Panc1 (cell line): ENCODE measurements around the gene ASTE1. TPM values are rescaled to one million over a fixed set of nuclear protein-coding genes. Genes with fewer than 3 reads are reported as not detected.

Experiments used
- ATAC-seq: fragments of 200-7000 bp; cut with Tn5 transposase; 2 replicates; pipeline ENCODE4 v1.9.1; 2020; ENCODE audit warnings: mild to moderate bottlenecking, moderate library complexity
- BruUV-seq: library from RNA; stranded (reverse); fragments of 400-500 nt; replicated peaks from 2 replicates; lab custom pipeline; 2021; lab: Mats Ljungman, UMichigan
- CTCF ChIA-PET: fragments of 300-600 bp; sonication (Branson Sonifier 250); formaldehyde crosslinking; loops from one replicate; lab custom pipeline; 2022; ENCODE audit warnings: antibody characterized with exemption; lab: Charles Lee
- POLR2A ChIA-PET: fragments of 300-600 bp; sonication (Branson Sonifier 250); formaldehyde crosslinking; loops from one replicate; lab custom pipeline; 2022; ENCODE audit warnings: antibody characterized with exemption; lab: Charles Lee
- DNase-seq: peaks from one replicate; pipeline ENCODE4 v3.0.0-alpha.2; 2010; ENCODE audit warnings: low read depth, low spot score
- H3K27ac ChIP-seq: 2 replicates; pipeline ENCODE4 v1.5.1; 2011; ENCODE audit warnings: mild to moderate bottlenecking, low read length, inconsistent platforms
- H3K27me3 ChIP-seq: fragments of 200-500 bp; sonication (Bioruptor generic); 2 replicates; pipeline ENCODE4 v1.6.0; 2014; ENCODE audit warnings: low read length, inconsistent platforms; ENCODE audit not compliant: control insufficient read depth, insufficient read depth
- H3K36me3 ChIP-seq: fragments of 200-500 bp; sonication (Bioruptor generic); 2 replicates; pipeline ENCODE4 v1.5.1; 2014; ENCODE audit warnings: inconsistent platforms, mild to moderate bottlenecking, low read length, moderate library complexity; ENCODE audit not compliant: control insufficient read depth, insufficient read depth
- H3K4me1 ChIP-seq: 2 replicates; pipeline ENCODE4 v1.5.1; 2011; ENCODE audit warnings: inconsistent platforms, mild to moderate bottlenecking, low read length, moderate library complexity; ENCODE audit not compliant: control insufficient read depth, insufficient read depth
- H3K4me3 ChIP-seq, 2 experiments: 2 replicates each; pipeline ENCODE4 v1.5.1; 2011 to 2012; ENCODE audit warnings: low read depth in 2 of 2, low read length in 2 of 2, mild to moderate bottlenecking in 2 of 2, inconsistent platforms in 1 of 2, moderate library complexity in 1 of 2
- H3K9me3 ChIP-seq: fragments of 200-500 bp; sonication (Bioruptor generic); 2 replicates; pipeline ENCODE4 v1.5.1; 2014; ENCODE audit warnings: low read depth, mild to moderate bottlenecking, inconsistent platforms, low read length, moderate library complexity; ENCODE audit not compliant: control insufficient read depth, insufficient read depth
- POLR2AphosphoS5 ChIP-seq: IDR thresholded peaks from 2 replicates; pipeline ENCODE4 v1.6.1; 2012; ENCODE audit warnings: mild to moderate bottlenecking, low read depth, low read length, moderate library complexity
- SIN3A ChIP-seq: IDR thresholded peaks from 2 replicates; pipeline ENCODE4 v1.6.1; 2012; ENCODE audit warnings: low read depth, mild to moderate bottlenecking, low read length, moderate library complexity, borderline replicate concordance; ENCODE audit not compliant: insufficient read depth
- TCF7L2 ChIP-seq: IDR thresholded peaks from 2 replicates; pipeline ENCODE4 v1.6.1; 2011; ENCODE audit warnings: mild to moderate bottlenecking, low read depth, low read length, inconsistent platforms
- in situ Hi-C: cut with HindIII; loops from 2 replicates; pipeline ENCODE4 v1.10.0; 2016; ENCODE audit warnings: low sequenced_read_pairs, low pct_unique_long_range_greater_than_20kb
- intact Hi-C: fragments of 100-400 bp; cut with micrococcal nuclease; formaldehyde crosslinking; loops from one replicate; pipeline ENCODE4 v1.10.0; 2022; ENCODE audit not compliant: unreplicated experiment
- total RNA-seq: library from RNA; stranded (reverse); gene quantifications from one replicate; pipeline ENCODE4 v1.2.1, GENCODE V29; 2021; ENCODE audit not compliant: unreplicated experiment
- TF ChIP-seq, protein P1 (sequence below), 2 experiments: IDR thresholded peaks; 2 replicates each; pipeline ENCODE4 v1.6.1; 2011 to 2012; ENCODE audit warnings: low read depth in 2 of 2, control low read depth in 1 of 2, low read length in 1 of 2, mild to moderate bottlenecking in 1 of 2, moderate library complexity in 1 of 2; ENCODE audit not compliant: insufficient read depth in 1 of 2
- TF ChIP-seq, protein P2 (sequence below): fragments of 450-650 bp; IDR thresholded peaks from 2 replicates; pipeline ENCODE4 v1.5.1; 2017; ENCODE audit warnings: mild to moderate bottlenecking

Gene ASTE1
- total RNA-seq, 1 experiment from 2014 or later: 7.4 TPM

- Histone ChIP-seq H3K4me1 (peaks cover 14% of the 10 kb centered on the region), H3K9me3 (no peaks in the 10 kb centered on the region), H3K27me3 (no peaks in the 10 kb centered on the region), H3K36me3 (no peaks in the 10 kb centered on the region), H3K4me3 (no peak overlapping the region), H3K27ac (no peak overlapping the region)
- POLR2A ChIA-PET: no interaction called here
- BruUV-seq: no TSS peak
- TF ChIP-seq TCF7L2 (no peak), POLR2AphosphoS5 (no peak), SIN3A (no peak)
- TF ChIP-seq, protein P1, sequence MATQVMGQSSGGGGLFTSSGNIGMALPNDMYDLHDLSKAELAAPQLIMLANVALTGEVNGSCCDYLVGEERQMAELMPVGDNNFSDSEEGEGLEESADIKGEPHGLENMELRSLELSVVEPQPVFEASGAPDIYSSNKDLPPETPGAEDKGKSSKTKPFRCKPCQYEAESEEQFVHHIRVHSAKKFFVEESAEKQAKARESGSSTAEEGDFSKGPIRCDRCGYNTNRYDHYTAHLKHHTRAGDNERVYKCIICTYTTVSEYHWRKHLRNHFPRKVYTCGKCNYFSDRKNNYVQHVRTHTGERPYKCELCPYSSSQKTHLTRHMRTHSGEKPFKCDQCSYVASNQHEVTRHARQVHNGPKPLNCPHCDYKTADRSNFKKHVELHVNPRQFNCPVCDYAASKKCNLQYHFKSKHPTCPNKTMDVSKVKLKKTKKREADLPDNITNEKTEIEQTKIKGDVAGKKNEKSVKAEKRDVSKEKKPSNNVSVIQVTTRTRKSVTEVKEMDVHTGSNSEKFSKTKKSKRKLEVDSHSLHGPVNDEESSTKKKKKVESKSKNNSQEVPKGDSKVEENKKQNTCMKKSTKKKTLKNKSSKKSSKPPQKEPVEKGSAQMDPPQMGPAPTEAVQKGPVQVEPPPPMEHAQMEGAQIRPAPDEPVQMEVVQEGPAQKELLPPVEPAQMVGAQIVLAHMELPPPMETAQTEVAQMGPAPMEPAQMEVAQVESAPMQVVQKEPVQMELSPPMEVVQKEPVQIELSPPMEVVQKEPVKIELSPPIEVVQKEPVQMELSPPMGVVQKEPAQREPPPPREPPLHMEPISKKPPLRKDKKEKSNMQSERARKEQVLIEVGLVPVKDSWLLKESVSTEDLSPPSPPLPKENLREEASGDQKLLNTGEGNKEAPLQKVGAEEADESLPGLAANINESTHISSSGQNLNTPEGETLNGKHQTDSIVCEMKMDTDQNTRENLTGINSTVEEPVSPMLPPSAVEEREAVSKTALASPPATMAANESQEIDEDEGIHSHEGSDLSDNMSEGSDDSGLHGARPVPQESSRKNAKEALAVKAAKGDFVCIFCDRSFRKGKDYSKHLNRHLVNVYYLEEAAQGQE (IDR thresholded peaks at IDR 0.05; ENCODE audit: insufficient read depth in 1 of 2, low read depth in 2 of 2, low read length in 1 of 2): no peak
- TF ChIP-seq, protein P2, sequence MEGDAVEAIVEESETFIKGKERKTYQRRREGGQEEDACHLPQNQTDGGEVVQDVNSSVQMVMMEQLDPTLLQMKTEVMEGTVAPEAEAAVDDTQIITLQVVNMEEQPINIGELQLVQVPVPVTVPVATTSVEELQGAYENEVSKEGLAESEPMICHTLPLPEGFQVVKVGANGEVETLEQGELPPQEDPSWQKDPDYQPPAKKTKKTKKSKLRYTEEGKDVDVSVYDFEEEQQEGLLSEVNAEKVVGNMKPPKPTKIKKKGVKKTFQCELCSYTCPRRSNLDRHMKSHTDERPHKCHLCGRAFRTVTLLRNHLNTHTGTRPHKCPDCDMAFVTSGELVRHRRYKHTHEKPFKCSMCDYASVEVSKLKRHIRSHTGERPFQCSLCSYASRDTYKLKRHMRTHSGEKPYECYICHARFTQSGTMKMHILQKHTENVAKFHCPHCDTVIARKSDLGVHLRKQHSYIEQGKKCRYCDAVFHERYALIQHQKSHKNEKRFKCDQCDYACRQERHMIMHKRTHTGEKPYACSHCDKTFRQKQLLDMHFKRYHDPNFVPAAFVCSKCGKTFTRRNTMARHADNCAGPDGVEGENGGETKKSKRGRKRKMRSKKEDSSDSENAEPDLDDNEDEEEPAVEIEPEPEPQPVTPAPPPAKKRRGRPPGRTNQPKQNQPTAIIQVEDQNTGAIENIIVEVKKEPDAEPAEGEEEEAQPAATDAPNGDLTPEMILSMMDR: no peak
- no peak for DNase-seq
- CTCF ChIA-PET: no interaction called here
- in situ Hi-C loops (no loop called here), intact Hi-C loops (no loop called here)
- no peak for ATAC-seq
Measured at GRCh38 chr3:131028844-131029243, 2.2 kb upstream of the ASTE1 start.

DNA sequence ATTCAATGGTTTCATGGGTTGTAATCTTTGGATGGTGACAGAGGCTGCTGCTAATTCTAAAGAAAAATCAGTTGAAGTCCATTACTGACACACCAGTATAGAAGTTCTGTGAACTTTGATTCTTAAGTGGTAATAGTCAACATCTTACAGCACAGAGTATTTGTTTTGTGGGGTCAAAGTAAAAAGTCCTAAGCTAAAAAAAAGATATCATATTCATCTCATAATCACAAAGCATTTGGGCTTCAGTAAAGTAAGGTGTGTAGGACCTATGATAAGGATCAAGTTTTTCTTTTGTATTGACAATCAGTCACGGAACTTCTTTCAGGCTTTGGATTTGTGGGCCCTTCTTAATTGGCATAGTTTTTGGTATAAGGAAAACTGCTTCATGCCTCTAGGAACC is 1.1 kb downstream of the ASTE1 start:
- ChIA-PET CTCF (no interaction called here), POLR2A (interaction anchor here (0.6 to 1.1 kb wide), 2 partner anchors 11 to 1103 kb away, joined by 3 to 6 read pairs; no protein-coding TSS in a partner anchor)
- no peak for TF ChIP-seq SIN3A
- no peak for TF ChIP-seq POLR2AphosphoS5
- TF ChIP-seq, protein P2: no peak
- TF ChIP-seq TCF7L2: no peak
- TF ChIP-seq, protein P1 (IDR thresholded peaks at IDR 0.05; ENCODE audit: insufficient read depth in 1 of 2, low read depth in 2 of 2, low read length in 1 of 2): no peak
- Histone ChIP-seq H3K4me1 (peaks cover 14% of the 10 kb centered on the region), H3K27me3 (no peaks in the 10 kb centered on the region), H3K9me3 (no peaks in the 10 kb centered on the region), H3K36me3 (peaks cover 4% of the 10 kb centered on the region; the same call in 1 of the 2 replicates), H3K27ac (peak overlapping the region; percentile 92), H3K4me3 (peak overlapping the region; percentile 87 to 88)
- DNase-seq (no peak), ATAC-seq (no peak)
- intact Hi-C loops: no loop called here
- no TSS peak for BruUV-seq
- in situ Hi-C loops: no loop called here
